ENCODE results near the gene MAPK12. TPM values are rescaled to one million over a fixed set of nuclear protein-coding genes. Genes with fewer than 3 reads are reported as not detected.

MAPK12 gene
- total and polyA plus RNA-seq, 9 of the 15 experiments (the other 6 are each of a cell fraction or from before 2014, with no cell fraction given) = 0.79 to 71.5 (median 32.8) TPM

- TF ChIP-seq CGGBP1 (CRISPR knock-in tag; IDR thresholded peaks at IDR 0.05) = no peak
- no peak for TF ChIP-seq HDAC1 (IDR thresholded peaks at IDR 0.05)
- TF ChIP-seq MLX (CRISPR knock-in tag; conservative IDR thresholded peaks at IDR 0.05) = no peak
- no peak for TF ChIP-seq TCF7L2 (IDR thresholded peaks at IDR 0.05; ENCODE audit: low read depth, low read length)
- TF ChIP-seq RBM15 (IDR thresholded peaks at IDR 0.05; ENCODE audit: insufficient read depth, low read length) = no peak
- TF ChIP-seq HOXB6 (CRISPR knock-in tag; IDR thresholded peaks at IDR 0.05; ENCODE audit: borderline replicate concordance) = no peak
Measured at GRCh38 chr22:50297510-50298265, 36.2 kb upstream of the MAPK12 start (continued).

GRCh38 chr22:50296658-50297490, 35.4 kb upstream of the MAPK12 start:
- Histone ChIP-seq H3K9ac (ENCODE audit: insufficient read depth in 1 of 2, low read depth in 2 of 2, low read length in 2 of 2) (peak overlapping the region in 1 of 2 experiments; percentile 58; a peak in 2 of 4 replicates), H4K20me1 (replicated peaks; ENCODE audit: control insufficient read depth, insufficient read depth, low read length) (no peaks in the 10 kb centered on the region), H3K27ac (ENCODE audit: extremely low read depth, low read depth, low read length) (no peak overlapping the region), H2AFZ (ENCODE audit: low read depth, low read length) (no peak overlapping the region), H3K9me1 (ENCODE audit: control insufficient read depth, insufficient read depth, low read length) (no peaks in the 10 kb centered on the region), H3K27me3 (ENCODE audit: control insufficient read depth in 2 of 2, insufficient read depth in 2 of 2, low read length in 2 of 2) (no peaks in the 10 kb centered on the region), H3K9me3 (replicated peaks; ENCODE audit: control insufficient read depth, insufficient read depth, low read depth, low read length) (no peaks in the 10 kb centered on the region), H3K4me3 (no peak overlapping the region), H3K4me2 (ENCODE audit: insufficient read depth, low read length) (no peak overlapping the region), H3K4me1 (replicated peaks in 1 of 2; ENCODE audit: control insufficient read depth in 2 of 2, insufficient read depth in 2 of 2, low read length in 2 of 2) (peaks cover 0 to 55% of the 10 kb centered on the region in 2 experiments; a peak in 2 of 5 replicates), H3K79me2 (ENCODE audit: control insufficient read depth, insufficient read depth, low read length) (peaks cover 22% of the 10 kb centered on the region; the same call in 2 of the 3 replicates), H3K36me3 (ENCODE audit: control insufficient read depth, insufficient read depth, low read length) (no peaks in the 10 kb centered on the region; the same call in 2 of the 3 replicates)
- peak in 2 of 4 experiments; percentile 31 to 32 for DNase-seq (ENCODE audit: extremely low read depth in 1 of 4, low spot score in 3 of 4)
- no TSS peak for BruUV-seq (replicated peaks)
- ChIA-PET CTCF (ENCODE audit: low intra/inter-chr PET ratio) (no interaction called here), POLR2A (interaction anchor here (0.7 kb wide), 2 partner anchors 12 to 545 kb away, joined by 4 to 5 read pairs; no protein-coding TSS in a partner anchor)
- no peak for ATAC-seq
- intact Hi-C loops (cut with micrococcal nuclease) = no loop called here
- FAIRE-seq = no peak
- in situ Hi-C loops (cut with MboI) = no loop called here
- TF ChIP-seq EGR1 (conservative IDR thresholded peaks at IDR 0.05) (peak; percentile 39; the same call in 1 of the 2 replicates), NFIX (CRISPR knock-in tag; IDR thresholded peaks at IDR 0.05; ENCODE audit: low read depth) (no peak), POLR3A (IDR thresholded peaks at IDR 0.05; ENCODE audit: borderline replicate concordance, extremely low read depth, insufficient read depth, insufficient read length) (no peak)
- 73% methylated on average over 19 of the region's 29 CpGs for WGBS (ENCODE audit: insufficient coverage, low coverage, missing lambda C conversion rate)
